HG03571 (cell line): ENCODE measurements around the gene SPATA6.
"Not testable (repeated sequence)": the region's sequence is repeated elsewhere in the genome, so short reads cannot be mapped to it uniquely, and the experiment has no call there.

ENCODE experiments used
- ATAC-seq: cut with Tn5 transposase; IDR thresholded peaks from one replicate; pipeline ENCODE4 v1.9.1; 2021; ENCODE audit not compliant: unreplicated experiment

The SPATA6 gene

DNA sequence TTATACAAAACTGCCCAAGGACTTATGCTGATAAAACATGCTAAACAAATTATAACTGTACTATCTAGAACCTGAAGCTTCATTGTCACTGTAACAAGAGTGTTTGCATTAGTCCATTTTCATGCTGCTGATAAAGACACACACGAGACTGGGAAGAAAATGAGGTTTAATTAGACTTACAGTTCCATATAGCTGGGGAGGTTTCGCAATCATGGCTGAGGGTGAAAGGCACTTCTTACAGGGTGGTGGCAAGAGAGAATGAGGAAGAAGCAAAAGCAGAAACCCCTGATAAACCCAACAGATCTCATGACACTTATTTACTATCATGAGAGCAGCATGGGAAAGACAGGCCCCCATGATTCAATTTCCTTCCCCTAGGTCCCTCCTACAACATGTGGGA is 100.4 kb downstream of the SPATA6 start:
- no peak for ATAC-seq

DNA sequence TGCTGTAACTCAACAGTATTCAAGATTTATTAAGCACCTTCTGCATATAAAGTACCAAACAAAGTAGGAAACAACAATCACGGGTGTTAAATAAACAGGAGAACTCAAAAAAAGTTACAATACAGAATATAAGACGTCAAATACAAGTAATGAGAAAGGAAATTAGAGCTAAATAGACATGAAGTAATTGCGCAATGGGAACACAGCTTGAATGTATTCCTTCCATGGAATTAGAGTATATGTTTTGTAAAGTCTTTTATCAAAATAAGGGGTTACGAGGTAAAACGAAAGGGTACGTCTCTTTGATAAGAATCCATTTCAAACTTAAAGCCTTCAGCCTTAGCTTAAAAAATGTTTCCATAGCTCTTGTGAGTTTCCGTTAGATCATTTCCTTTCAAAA is 109.1 kb downstream of the SPATA6 start:
- ATAC-seq: no peak

GRCh38 chr1:48356901-48357300 is 115.1 kb downstream of the SPATA6 start:
- no peak for ATAC-seq

DNA sequence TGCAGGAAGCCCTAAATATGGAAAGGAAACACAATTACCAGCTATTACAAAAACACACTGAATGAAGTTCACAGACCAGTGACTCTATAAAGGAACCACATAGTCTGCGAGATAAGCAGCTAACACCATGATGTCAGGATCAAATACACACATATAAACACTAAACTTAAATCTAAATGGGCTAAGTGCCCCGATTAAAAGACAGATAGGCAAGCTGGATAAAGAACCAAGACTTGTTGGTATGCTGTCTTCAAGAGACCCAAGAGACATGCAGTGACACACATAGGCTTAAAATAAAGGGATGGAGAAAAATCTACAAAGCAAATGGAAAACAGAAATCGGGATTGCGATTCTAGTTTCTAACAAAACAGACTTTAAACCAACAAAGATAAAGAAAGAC is 127.6 kb downstream of the SPATA6 start:
- no peak for ATAC-seq

DNA sequence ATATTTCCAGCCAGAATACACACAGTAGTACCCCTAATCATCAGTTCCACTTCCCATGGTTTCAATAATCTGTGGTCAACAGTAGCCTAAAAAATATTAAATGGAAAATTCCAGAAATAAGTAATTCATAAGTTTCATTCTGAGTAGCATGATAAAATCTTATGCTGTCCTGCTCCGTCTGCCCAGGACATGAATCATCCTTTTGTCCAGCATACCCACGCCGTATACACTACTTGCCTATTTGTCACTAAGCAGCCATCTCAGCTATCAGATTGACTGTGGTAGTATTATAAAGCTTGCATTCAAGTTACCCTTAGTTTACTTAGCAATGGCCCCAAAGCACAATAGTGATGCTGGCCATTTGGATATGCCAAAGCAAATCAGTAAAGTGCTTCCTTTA is 130.8 kb downstream of the SPATA6 start:
- ATAC-seq: no peak

- no peak for ATAC-seq
Observed at GRCh38 chr1:48338257-48338656, 133.7 kb downstream of the SPATA6 start.

DNA sequence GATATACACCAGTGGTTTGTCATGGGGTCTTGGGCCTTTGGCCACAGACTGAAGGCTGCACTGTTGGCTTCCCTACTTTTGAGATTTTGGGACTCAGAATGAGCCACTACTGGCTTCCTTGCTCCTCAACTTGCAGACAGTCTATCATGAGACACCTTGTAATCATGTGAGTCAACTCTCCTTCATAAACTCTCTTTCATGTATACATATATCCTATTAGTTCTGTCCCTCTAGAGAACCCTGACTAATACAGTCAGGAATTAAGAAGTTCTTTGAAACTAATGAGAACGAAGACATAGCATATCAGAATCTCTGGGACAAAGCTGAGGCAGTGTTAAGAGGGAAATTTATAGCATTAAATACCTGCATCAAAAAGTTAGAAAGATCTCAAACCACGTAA is 138.7 kb downstream of the SPATA6 start:
- no peak for ATAC-seq

DNA sequence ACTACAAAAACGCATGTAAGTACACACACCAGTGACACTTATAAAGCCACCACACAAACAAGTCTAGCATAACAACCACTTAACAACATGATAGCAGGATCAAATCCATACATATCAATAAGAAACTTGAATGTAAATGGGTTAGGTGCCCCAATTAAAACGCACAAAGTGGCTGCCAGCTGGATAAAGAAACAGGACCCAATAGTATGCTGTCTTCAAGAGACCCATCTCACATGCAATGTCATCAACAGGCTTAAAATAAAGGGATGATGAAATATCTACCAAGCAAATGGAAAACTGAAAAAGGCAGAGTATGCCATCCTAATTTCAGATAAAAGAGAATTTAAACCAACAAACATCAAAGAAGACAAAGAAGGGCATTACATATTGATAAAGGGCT is 139.9 kb downstream of the SPATA6 start:
- ATAC-seq: no peak

- ATAC-seq: no peak
Observed at GRCh38 chr1:48329905-48330304, 142.1 kb downstream of the SPATA6 start.

GRCh38 chr1:48329486-48329885 is 142.5 kb downstream of the SPATA6 start:
- no peak for ATAC-seq

- not testable (repeated sequence) for ATAC-seq
Observed at GRCh38 chr1:48311829-48312228, 160.2 kb downstream of the SPATA6 start.

- no peak for ATAC-seq
Observed at GRCh38 chr1:48309564-48310082, 162.4 kb downstream of the SPATA6 start.

- ATAC-seq: no peak
Observed at GRCh38 chr1:48302652-48303051, 169.4 kb downstream of the SPATA6 start.

GRCh38 chr1:48294656-48295055 is 177.3 kb downstream of the SPATA6 start:
- no peak for ATAC-seq

DNA sequence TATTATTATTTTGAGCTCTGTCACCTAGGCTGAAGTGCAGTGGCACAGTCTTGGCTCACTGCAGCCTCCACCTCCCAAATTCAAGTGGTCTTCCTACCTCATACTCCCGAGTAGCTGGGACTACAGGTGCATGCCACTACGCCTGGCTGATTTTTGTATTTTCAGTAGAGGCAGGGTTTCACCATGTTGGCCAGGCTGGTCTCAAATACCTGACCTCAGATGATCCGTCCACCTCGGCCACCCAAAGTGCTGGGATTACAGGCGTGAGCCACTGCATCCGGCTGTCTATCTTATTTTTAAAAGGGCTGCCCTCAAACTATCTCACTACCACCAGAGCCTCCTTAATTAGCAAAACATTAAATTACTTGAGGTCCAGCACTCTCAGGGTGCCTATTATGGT is 177.9 kb downstream of the SPATA6 start:
- not testable (repeated sequence) for ATAC-seq

DNA sequence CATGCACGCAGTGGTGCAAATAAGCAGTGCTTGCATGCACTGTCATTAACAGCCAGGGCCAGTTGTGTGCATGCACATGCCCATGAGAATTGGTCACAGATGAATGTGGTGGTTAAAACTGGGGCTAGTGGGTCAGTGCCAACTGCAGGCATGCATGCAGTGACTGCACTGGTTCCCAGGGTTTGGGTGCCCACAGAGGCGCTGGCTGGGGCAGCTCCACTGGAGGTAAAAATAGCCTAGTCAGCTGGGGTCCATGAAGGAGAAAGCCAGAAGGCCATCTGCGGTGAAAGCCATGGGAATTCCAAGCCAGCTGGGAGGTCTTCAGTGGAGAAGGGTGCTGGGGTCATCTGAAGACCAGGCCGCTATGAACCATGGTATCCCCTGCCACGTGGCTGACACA is 179.3 kb downstream of the SPATA6 start:
- no peak for ATAC-seq

DNA sequence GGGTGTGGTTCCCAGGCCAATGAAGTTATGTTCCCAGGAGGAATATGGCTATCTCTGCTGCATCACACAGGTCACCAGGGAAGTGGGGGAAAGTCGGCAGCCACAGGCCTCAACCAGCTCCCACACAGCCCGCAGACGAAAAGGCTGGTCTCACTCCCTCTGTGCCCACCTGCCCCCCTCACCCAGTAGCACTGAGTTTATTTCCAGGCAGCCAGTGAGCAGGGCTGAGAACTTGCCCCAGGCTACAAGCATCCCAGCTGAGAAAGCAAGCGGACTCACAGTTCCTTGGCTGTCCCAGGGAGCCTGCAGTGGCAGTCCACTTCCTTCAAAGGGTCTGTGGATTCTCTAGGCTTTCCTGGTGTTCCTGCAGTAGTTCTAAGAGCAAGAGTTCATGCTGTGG is 180.6 kb downstream of the SPATA6 start:
- ATAC-seq: no peak

GRCh38 chr1:48285525-48285924 is 186.5 kb downstream of the SPATA6 start:
- no peak for ATAC-seq

GRCh38 chr1:48284696-48285420 is 187.1 kb downstream of the SPATA6 start:
- not testable (repeated sequence) for ATAC-seq

DNA sequence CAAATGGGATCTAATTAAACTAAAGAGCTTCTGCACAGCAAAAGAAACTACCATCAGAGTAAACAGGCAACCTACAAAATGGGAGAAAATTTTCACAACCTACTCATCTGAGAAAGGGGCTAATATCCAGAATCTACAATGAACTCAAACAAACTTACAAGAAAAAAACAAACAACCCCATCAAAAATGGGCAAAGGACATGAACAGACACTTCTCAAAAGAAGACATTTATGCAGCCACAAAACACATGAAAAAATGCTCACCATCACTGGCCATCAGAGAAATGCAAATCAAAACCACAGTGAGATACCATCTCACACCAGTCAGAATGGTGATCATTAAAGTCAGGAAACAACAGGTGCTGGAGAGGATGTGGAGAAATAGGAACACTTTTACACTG is 189.7 kb downstream of the SPATA6 start:
- not testable (repeated sequence) for ATAC-seq

DNA sequence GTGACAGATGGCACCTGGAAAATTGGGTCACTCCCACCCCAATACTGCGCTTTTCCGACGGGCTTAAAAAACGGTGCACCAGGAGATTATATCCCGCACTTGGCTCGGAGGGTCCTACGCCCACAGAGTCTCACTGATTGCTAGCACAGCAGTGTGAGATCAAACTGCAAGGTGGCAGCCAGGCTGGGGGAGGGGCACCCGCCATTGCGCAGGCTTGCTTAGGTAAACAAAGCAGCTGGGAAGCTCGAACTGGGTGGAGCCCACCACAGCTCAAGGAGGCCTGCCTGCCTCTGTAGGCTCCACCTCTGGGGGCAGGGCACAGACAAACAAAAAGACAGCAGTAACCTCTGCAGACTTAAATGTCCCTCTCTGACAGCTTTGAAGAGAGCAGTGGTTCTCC is 194.6 kb downstream of the SPATA6 start:
- not testable (repeated sequence) for ATAC-seq

GRCh38 chr1:48266576-48266975 is 205.4 kb downstream of the SPATA6 start:
- no peak for ATAC-seq

GRCh38 chr1:48263041-48263440 is 209.0 kb downstream of the SPATA6 start:
- no peak for ATAC-seq
